NCI-H526 treated with DMSO at 0.1 percent for 48 hours (cell line): ENCODE results near the gene ELK1.
"Not testable (repeated sequence)": the region's sequence is repeated elsewhere in the genome, so short reads cannot be mapped to it uniquely, and the experiment has no call there.

ENCODE experiments used
- DNase-seq: peaks from one replicate; lab custom pipeline; 2025; lab: John Stamatoyannopoulos, UW

Gene ELK1

GRCh38 chrX:47650164-47651042, at the start of gene ELK1:
Gene ELK1, minus strand, starts transcription at chrX:47650563. Its CDS starts 9,122 bp downstream, at chrX:47641441.
- peak; percentile 91 for DNase-seq

- no peak for DNase-seq
Measured at GRCh38 chrX:47697181-47697580, 46.8 kb upstream of the ELK1 start.

GRCh38 chrX:47690175-47690574, 39.8 kb upstream of the ELK1 start:
- DNase-seq: no peak

GRCh38 chrX:47687263-47687662, 36.9 kb upstream of the ELK1 start:
- no peak for DNase-seq

GRCh38 chrX:47683829-47684205, 33.5 kb upstream of the ELK1 start:
- no peak for DNase-seq

GRCh38 chrX:47683184-47683828, 32.9 kb upstream of the ELK1 start:
- DNase-seq: no peak

- DNase-seq: not testable (repeated sequence)
Measured at GRCh38 chrX:47675959-47676859, 25.8 kb upstream of the ELK1 start.

- DNase-seq: no peak
Measured at GRCh38 chrX:47674776-47675175, 24.4 kb upstream of the ELK1 start.

GRCh38 chrX:47665797-47666196, 15.4 kb upstream of the ELK1 start:
- DNase-seq: not testable (repeated sequence)

- DNase-seq: no peak
Measured at GRCh38 chrX:47664737-47665136, 14.4 kb upstream of the ELK1 start.

- DNase-seq: no peak
Measured at GRCh38 chrX:47662144-47662657, 11.8 kb upstream of the ELK1 start.

GRCh38 chrX:47661539-47661938, 11.2 kb upstream of the ELK1 start:
- no peak for DNase-seq

GRCh38 chrX:47659421-47659726, 9.0 kb upstream of the ELK1 start:
- DNase-seq: no peak

- peak; percentile 84 for DNase-seq
Measured at GRCh38 chrX:47658684-47659420, 8.5 kb upstream of the ELK1 start, which contains the start of gene UXT. Gene UXT, minus strand, starts transcription at chrX:47659180. Its CDS starts 253 bp downstream, at chrX:47658927.

- DNase-seq: no peak
Measured at GRCh38 chrX:47658301-47658683, 7.9 kb upstream of the ELK1 start.

- no peak for DNase-seq
Measured at GRCh38 chrX:47651043-47651905, 911 bp upstream of the ELK1 start.

- no peak for DNase-seq
Measured at GRCh38 chrX:47649781-47650163, 591 bp downstream of the ELK1 start.

- no peak for DNase-seq
Measured at GRCh38 chrX:47649271-47649670, 1.1 kb downstream of the ELK1 start.

GRCh38 chrX:47648376-47648775, 2.0 kb downstream of the ELK1 start:
- no peak for DNase-seq

- no peak for DNase-seq
Measured at GRCh38 chrX:47646636-47647035, 3.7 kb downstream of the ELK1 start.

GRCh38 chrX:47645530-47645929, 4.8 kb downstream of the ELK1 start:
- no peak for DNase-seq
